Tibial artery (tissue), 4 donors: ENCODE measurements around the gene ITPRID1.
"Not testable (repeated sequence)": the region's sequence is repeated elsewhere in the genome, so short reads cannot be mapped to it uniquely, and the experiment has no call there.

Source experiments
- DNase-seq, 2 donors: peaks; one replicate each; pipeline ENCODE4 v3.0.0-alpha.2; 2019
- H3K27ac ChIP-seq, 2 donors: fragments of 200-600 bp; sonication (generic) in 1 of 2; 1 replicate in 1 of 2; 2 replicates in 1 of 2; pipeline ENCODE4 v1.5.1; 2018 to 2019; ENCODE audit warnings: mild to moderate bottlenecking in 1 of 2
- H3K27me3 ChIP-seq, 2 donors: fragments of 200-600 bp; sonication (generic) in 1 of 2; one replicate each; pipeline versions ENCODE4 v1.5.1 to v1.6.0; 2016 to 2019
- H3K36me3 ChIP-seq, 3 donors: fragments of 200-600 bp; sonication (generic) in 2 of 3; one replicate each; pipeline ENCODE4 v1.5.1; 2016 to 2019; ENCODE audit warnings: mild to moderate bottlenecking in 2 of 3
- H3K4me1 ChIP-seq, 4 donors: fragments of 200-600 bp; sonication (generic) in 2 of 4; 1 replicate in 3 of 4; 2 replicates in 1 of 4; pipeline ENCODE4 v1.5.1; 2016 to 2019
- H3K4me3 ChIP-seq, 2 donors: fragments of 200-600 bp; sonication (generic) in 1 of 2; 1 replicate in 1 of 2; 2 replicates in 1 of 2; pipeline ENCODE4 v1.5.1; 2018 to 2019; ENCODE audit warnings: mild to moderate bottlenecking in 2 of 2
- H3K9me3 ChIP-seq, 3 donors: fragments of 200-600 bp; sonication (generic) in 1 of 3; one replicate each; pipeline ENCODE4 v1.5.1; 2016 to 2019
- intact Hi-C: fragments of 100-400 bp; cut with DNase I; formaldehyde crosslinking; loops from one replicate; pipeline ENCODE4 v1.15.0; 2023; ENCODE audit warnings: low total_unique reads
- TF ChIP-seq, protein P1 (sequence below), 2 experiments: fragments of 200-600 bp in 1 of 2; fragments of 450-650 bp in 1 of 2; IDR thresholded peaks; one replicate each; pipeline ENCODE4 v1.5.1; 2017 to 2019; ENCODE audit warnings: antibody characterized with exemption in 2 of 2, mild to moderate bottlenecking in 1 of 2, moderate library complexity in 1 of 2

Gene ITPRID1

DNA sequence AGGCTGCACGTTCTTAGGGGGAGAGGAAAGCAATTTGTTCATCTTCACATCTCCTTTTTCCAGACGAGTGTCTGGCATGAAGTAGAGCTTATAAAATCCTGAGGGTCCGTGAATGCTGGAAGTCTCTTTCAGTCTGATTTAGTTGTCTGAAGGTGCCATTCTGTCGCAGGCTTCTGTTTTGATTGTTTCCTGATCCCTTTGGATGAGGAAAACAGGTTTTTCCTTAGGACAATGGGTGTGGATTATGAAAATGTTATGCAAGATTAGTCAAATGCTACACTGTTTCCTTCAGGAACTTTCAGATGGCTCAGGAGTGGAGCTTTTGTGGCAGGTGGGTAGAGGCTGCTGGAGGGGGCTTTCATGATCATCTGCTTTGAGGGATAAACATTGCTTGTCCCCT lies at the start of gene ITPRID1:
ITPRID1 (plus strand) TSS at position 301 of the 400 bp plus-strand sequence. CDS start 38,935 bp downstream, outside the sequence.
- intact Hi-C loops: no loop called here
- Histone ChIP-seq H3K4me1 (no peaks in the 10 kb centered on the region), H3K27me3 (no peaks in the 10 kb centered on the region), H3K27ac (no peak within 1 kb of the TSS), H3K4me3 (no peak within 1 kb of the TSS), H3K36me3 (no peaks in the 10 kb centered on the region), H3K9me3 (no peaks in the 10 kb centered on the region)
- TF ChIP-seq, protein P1, sequence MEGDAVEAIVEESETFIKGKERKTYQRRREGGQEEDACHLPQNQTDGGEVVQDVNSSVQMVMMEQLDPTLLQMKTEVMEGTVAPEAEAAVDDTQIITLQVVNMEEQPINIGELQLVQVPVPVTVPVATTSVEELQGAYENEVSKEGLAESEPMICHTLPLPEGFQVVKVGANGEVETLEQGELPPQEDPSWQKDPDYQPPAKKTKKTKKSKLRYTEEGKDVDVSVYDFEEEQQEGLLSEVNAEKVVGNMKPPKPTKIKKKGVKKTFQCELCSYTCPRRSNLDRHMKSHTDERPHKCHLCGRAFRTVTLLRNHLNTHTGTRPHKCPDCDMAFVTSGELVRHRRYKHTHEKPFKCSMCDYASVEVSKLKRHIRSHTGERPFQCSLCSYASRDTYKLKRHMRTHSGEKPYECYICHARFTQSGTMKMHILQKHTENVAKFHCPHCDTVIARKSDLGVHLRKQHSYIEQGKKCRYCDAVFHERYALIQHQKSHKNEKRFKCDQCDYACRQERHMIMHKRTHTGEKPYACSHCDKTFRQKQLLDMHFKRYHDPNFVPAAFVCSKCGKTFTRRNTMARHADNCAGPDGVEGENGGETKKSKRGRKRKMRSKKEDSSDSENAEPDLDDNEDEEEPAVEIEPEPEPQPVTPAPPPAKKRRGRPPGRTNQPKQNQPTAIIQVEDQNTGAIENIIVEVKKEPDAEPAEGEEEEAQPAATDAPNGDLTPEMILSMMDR (IDR thresholded peaks at IDR 0.05): no peak
- DNase-seq: no peak

DNA sequence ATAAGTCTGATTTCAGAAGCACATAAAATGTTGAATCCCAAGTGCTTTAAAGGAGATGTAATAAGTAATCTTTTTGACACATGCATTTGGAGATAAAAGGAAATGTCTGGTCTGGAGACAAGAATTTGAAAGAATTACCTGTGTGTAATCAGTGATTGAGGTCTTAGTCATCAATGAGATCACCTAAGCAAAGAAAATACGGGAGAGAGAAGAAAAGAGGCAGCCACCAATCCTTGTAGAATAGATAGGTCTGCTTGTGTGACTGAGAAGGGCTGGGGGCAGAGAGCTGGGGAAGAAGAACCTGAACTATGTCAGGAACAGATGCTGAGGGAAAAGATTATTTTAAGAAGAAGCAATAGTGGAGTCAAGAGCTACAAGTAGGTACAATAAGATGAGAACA lies 49.3 kb upstream of the ITPRID1 start:
- H3K27ac ChIP-seq: no peak overlapping the region
- TF ChIP-seq, protein P1 (IDR thresholded peaks at IDR 0.05): no peak
- H3K4me3 ChIP-seq: no peak overlapping the region
- H3K9me3 ChIP-seq: no peaks in the 10 kb centered on the region
- intact Hi-C loops: no loop called here
- no peaks in the 10 kb centered on the region for H3K36me3 ChIP-seq
- no peaks in the 10 kb centered on the region for H3K4me1 ChIP-seq
- no peak for DNase-seq
- no peaks in the 10 kb centered on the region for H3K27me3 ChIP-seq

DNA sequence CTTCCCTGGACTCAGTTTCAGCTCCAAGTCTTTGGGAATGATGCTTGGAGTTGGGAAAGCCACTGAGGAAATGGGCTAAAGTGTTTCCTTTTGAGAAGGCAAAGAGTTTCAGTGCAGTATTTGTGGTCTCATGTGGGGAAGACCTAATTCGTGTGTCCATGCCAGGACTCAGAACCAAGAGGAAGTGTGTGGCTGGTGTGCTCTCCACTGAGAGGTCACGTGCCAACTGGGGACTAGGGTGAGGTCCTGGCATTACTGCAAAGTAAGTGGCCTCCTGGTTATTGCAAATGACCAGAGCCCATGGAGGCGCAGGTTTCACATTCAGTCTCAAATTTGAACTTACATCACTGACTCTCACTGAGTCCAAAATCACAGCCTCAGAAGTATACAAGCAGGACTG lies 48.6 kb upstream of the ITPRID1 start:
- Histone ChIP-seq H3K4me3 (no peak overlapping the region), H3K27ac (no peak overlapping the region), H3K27me3 (no peaks in the 10 kb centered on the region), H3K36me3 (no peaks in the 10 kb centered on the region), H3K9me3 (no peaks in the 10 kb centered on the region), H3K4me1 (no peaks in the 10 kb centered on the region)
- TF ChIP-seq, protein P1 (IDR thresholded peaks at IDR 0.05): no peak
- intact Hi-C loops: no loop called here
- DNase-seq: peak in 1 of 2 donors; percentile 42

DNA sequence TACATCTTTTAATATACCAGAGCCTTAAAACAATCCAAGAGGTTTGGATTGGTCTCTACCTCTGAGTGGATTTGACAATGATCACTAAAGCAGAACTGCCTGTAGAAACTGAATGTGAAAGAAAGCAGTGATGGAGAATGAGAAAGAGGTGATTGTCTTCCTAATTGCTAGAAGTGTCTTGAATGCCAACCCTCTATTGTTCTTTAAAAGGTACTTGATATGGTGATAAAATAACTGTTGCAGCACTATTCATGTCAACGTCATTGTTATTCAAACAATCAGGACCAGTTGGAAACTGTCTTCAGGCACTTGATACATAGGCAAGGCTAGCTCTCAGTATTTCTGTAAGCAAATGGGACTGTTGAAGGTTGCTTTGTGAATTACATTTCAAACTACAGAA lies 47.9 kb upstream of the ITPRID1 start:
- Histone ChIP-seq H3K36me3 (no peaks in the 10 kb centered on the region), H3K27ac (no peak overlapping the region), H3K4me1 (no peaks in the 10 kb centered on the region), H3K27me3 (no peaks in the 10 kb centered on the region), H3K4me3 (no peak overlapping the region), H3K9me3 (no peaks in the 10 kb centered on the region)
- TF ChIP-seq, protein P1 (IDR thresholded peaks at IDR 0.05): no peak
- intact Hi-C loops: no loop called here
- DNase-seq: no peak

DNA sequence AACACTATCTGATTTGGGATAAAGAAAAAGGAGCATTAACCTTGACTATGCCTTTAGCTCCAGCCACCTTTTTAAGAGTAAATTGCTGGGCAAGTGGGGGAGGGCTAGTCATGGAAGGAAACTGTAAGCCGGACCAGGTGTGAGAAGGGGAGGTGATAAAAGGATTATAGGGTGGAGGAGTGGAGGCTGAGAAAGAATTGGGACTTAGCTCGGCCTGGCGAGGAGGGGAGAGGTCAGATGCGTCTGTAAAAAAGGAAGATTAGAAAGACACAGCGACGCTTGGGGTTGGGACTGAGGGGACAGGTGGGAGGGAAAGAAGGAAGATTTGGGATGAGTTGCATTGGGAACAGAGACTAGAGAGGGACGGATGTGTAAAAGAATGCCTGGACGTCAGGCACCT lies 43.0 kb upstream of the ITPRID1 start:
- H3K27me3 ChIP-seq, DNase-seq, H3K27ac ChIP-seq, H3K36me3 ChIP-seq, H3K4me3 ChIP-seq, H3K4me1 ChIP-seq, H3K9me3 ChIP-seq, intact Hi-C loops: not testable (repeated sequence)

DNA sequence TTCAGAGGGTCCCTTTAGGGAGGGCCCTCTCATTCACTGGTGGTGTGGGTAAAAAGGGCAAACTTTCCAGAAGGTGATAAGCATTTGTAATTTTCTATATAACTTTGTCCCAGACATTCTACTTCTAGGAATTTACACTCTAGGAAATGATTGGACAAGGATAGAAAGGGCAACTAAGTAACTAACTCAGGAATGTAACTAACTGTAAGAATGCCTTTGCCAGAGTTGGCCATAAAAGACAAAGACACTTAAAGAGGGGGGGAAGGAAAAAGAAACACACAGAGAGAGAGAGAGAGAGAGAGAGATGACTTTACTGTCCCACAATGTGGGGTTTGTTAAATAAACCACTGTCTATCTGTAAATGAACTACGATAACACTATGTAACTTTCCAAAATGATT lies 38.5 kb upstream of the ITPRID1 start:
- Histone ChIP-seq H3K4me1 (no peaks in the 10 kb centered on the region), H3K27ac (no peak overlapping the region), H3K9me3 (no peaks in the 10 kb centered on the region), H3K27me3 (no peaks in the 10 kb centered on the region), H3K4me3 (no peak overlapping the region), H3K36me3 (no peaks in the 10 kb centered on the region)
- DNase-seq: no peak
- intact Hi-C loops: no loop called here
- TF ChIP-seq, protein P1 (IDR thresholded peaks at IDR 0.05): no peak
